Skeletal muscle cell (primary cell): ENCODE data around the gene KEAP1.
"Not testable (repeated sequence)": the region's sequence is repeated elsewhere in the genome, so short reads cannot be mapped to it uniquely, and the experiment has no call there.

Experiments used
- DNase-seq: peaks from one replicate; pipeline ENCODE4 v3.0.0-alpha.2; 2010; ENCODE audit warnings: low read depth
- H3K4me3 ChIP-seq: 2 replicates; pipeline ENCODE4 v1.5.1; 2011; ENCODE audit warnings: low read depth, mild to moderate bottlenecking, control low read depth, low read length, moderate library complexity

Gene KEAP1

DNA sequence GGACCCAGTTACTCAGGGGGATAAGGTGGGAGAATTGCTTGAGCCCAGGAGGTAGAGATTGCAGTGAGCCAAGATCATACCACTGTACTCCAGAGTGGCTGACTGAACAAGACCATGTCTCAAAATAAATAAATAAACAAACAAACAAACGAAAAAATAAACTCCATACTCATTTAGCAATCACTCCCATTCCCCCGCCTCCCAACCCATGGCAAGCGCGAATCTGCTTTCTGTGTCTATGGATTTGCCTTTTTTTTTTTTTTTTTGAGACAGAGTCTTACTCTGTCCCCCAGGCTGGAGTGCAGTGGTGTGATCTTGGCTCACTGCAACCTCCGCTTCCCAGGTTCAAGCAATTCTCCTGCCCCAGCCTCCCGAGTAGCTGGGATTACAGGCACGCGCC is 23.7 kb upstream of the KEAP1 start:
- not testable (repeated sequence) for H3K4me3 ChIP-seq, DNase-seq

DNA sequence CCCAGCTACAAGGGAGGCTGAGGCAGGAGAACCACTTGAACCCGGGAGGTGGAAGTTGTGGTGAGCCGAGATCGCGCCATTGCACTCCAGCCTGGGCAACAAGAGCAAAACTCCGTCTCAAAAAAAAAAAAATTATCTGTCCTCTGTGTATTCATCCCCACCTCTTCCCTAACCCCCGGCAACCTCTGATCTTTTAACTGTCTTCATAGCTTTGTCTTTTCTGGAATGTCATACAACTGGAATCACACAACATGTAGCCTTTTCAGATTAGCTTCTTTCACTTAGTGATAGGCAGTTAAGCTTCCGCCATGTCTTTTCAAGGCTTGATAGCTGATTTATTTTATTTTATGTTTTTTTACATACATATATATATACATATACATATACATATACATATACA is 22.5 kb upstream of the KEAP1 start:
- DNase-seq = no peak
- no peak overlapping the region for H3K4me3 ChIP-seq

DNA sequence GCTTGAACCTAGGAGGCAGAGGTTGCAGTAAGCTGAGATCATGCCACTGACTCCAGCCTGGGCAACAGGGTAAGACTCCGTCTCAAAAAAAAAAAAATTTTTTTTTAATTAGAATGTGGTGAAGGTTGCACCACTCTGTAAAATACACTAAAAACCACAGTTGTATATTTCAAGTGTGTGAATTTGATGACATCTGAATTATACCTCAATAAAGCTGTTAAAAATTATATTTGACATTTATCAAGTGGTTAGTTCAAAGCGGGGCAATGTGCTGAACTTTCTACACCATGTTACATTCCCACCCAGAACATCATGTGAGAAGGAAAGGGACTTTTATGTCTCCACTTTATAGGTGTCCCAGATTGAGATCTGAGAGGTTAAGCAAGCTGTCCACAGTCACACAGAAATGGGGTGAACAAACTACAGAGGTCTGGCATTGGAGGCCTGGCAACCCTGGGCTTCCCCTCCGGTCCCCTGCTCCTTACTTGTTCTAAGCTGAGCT is 20.0 kb upstream of the KEAP1 start:
- H3K4me3 ChIP-seq = no peak overlapping the region
- DNase-seq = no peak

DNA sequence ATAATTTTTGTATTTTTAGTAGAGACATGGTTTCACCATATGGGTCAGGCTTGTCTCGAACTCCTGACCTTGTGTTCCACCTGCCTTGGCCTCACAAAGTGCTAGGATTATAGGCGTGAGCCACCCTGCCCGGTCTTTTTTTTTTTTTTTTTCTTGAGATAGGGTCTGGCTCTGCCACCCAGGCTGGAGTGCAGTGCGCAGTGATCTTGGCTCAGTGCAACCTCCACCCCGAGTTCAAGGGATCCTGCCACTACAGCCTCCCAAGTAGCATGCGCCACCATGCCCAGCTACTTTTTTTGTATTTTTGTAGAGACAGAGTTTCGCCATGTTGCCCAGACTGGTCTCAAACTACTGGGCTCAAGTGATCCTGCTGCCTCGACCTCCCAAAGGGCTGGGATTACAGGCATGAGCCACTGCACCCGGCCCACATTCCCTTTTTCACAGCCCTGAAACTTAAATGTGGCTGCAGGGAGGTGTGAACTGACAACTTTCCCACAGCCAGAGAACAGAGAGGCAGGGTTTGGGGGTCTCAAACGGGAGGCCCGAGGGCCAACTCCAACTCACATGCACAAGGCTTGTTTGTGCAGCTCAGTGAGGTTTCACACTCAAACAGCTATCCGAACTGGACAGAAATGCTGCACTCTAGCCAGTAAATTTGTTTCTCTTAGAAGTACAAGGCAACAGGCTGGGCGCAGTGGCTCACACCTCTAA is 18.5 kb upstream of the KEAP1 start:
- H3K4me3 ChIP-seq = no peak overlapping the region
- DNase-seq = no peak

DNA sequence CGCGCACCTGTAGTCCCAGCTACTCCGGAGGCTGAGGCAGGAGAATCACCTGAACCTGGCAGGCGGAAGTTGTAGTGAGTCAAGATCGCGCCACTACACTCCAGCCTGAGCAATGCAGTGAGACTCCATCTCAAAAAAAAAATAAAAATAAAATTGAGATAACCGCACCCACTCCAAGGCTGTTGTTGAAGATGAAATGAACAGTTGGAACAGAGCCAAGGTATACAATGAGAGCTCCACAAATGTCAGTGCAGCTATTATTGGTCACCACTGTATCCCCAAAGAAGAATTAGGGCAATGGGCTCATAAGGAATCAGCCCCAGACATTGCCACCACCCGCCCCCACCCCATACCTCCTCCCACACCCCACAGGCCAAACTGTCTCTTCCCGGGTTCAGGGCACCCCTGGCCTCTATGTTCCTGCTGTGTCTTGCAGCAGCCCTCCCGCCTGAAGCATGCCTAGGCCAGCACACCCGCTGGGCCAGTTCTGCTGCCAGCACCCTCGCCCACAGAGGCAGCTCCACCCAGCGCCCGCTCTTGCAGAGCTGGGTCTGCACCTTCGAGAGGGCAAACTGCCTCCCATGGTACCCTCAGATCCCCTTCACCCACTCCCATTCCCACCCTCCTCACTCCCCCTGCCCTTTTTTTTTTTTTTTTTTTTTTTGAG is 17.6 kb upstream of the KEAP1 start:
- no peak for DNase-seq
- H3K4me3 ChIP-seq = no peak overlapping the region

DNA sequence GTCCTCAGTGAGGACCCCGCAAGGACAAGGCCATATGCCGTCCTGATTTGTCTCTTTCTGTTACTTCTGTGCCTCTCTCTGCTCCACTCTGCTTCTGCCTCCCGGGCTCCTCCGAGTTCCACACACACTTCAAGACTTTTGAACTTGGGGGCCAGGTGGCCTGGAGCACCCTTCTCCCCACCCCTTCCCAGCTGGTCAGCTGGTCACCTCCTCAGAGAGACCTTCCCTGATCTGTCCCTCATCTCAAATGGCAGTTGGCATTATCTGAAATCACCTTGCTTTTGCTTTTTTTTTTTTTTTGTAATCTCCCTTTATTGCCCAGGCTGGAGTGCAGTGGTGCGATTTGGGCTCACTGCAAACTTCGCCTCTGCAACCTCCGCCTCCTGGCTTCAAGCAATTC is 16.3 kb upstream of the KEAP1 start:
- no peak overlapping the region for H3K4me3 ChIP-seq

DNA sequence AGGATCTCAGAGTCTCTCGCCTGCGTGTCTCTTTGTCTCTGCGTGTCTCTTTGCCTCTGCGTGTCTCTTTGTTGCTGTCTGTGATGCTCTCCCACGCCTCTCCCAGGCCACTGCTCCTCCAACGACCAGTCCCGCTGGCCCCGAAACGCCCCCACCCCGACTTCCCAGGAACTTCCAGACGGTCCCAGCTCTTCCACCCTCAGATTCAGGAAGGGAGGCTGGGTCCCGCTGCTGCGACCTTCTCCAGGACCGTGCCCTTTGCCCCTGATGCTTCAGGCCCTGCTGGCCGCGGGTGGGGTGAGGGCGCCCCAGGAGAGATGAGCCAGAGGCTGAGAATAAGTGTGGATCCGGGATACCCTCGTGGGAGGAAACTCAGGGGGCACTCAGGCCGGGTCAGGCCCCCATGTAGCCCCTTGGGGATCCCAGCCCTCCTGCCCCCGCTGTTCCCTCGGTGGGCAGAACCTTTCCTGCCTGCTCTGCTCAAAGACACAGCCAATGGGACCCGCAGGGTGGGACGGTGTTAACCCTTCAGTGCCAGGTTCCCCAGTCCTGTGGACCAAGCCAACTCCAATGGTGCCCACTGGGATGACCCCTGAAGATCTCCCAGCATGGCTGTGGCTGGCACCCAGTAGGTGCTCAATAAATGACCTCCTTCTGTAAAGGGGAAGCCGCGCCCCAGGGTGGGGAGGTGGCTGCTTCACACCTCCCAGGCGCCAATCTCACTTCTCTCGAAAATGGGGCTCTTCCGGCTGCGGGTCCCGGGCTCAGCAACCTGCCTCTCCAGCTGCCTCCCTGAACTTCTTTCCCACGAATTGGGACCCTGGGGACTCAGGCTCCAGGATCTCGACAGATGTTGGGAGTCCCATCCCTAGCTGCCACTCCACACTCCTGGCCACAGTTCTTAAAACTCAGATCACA is 15.5 kb upstream of the KEAP1 start:
- no peak overlapping the region for H3K4me3 ChIP-seq

More for the DNA sequence above, 16.3 kb upstream of the KEAP1 start:
- no peak for DNase-seq

DNA sequence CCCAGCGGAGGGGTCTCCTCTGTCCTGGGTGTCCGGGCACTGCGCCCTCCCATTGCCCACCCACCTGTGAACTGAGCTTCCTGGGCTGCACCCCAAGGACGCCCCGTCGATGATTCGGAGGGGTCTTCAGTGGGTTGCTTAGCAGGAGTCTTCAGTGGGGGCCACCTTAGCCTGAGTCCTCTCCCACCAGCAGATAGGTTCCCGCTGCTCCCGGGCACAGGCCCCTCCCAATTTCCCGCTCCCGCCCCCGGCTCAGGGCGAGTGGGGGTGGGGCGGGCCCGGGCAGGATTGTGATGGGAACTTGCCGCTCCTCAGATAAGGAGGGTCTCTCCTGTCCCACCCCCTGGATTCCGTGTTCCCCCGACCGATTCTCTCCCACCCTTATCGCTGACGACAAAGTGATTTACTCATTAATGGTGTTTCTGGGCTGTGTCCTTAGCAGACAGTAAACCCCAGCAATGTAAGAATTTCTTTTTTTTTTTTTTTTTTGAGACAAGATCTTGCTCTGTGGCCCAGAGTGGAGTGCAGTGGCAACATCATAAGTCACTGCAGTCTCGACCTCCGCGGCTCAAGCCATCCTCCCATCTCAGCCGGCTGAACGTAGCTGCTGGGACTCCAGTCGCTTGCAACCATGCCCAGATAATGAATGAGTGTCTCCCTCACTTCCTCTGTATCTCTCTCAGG is 14.7 kb upstream of the KEAP1 start:
- H3K4me3 ChIP-seq = peak overlapping the region; percentile 48
- DNase-seq = no peak

More for the DNA sequence above, 15.5 kb upstream of the KEAP1 start:
- DNase-seq = no peak

DNA sequence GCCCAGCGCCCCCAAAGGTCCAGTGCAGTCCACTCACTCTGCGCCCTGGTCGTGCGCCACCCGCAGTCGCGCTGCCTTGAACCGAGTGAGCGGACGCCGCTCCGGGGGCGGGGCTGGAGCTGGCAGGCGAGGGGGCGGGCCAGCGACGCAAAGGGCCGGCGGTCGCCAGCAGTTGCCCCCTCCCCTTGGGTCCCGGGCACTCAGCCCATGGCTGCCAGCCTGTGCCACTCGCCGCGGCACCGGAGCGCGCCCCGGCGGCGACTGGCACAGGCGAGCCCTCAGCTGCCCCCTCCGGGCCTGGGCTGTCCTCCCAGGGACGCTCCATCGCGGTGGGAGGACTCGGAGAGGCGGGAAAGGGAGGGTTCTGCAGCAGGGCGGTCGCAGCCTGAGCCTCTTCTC is 14.2 kb upstream of the KEAP1 start, which contains the start of gene S1PR5:
Gene S1PR5 (minus strand): TSS at position 87 of the 399 bp plus-strand sequence. CDS start 2,436 bp downstream, outside the sequence.
- DNase-seq = no peak
- H3K4me3 ChIP-seq = peak within 1 kb of the TSS; percentile 48

DNA sequence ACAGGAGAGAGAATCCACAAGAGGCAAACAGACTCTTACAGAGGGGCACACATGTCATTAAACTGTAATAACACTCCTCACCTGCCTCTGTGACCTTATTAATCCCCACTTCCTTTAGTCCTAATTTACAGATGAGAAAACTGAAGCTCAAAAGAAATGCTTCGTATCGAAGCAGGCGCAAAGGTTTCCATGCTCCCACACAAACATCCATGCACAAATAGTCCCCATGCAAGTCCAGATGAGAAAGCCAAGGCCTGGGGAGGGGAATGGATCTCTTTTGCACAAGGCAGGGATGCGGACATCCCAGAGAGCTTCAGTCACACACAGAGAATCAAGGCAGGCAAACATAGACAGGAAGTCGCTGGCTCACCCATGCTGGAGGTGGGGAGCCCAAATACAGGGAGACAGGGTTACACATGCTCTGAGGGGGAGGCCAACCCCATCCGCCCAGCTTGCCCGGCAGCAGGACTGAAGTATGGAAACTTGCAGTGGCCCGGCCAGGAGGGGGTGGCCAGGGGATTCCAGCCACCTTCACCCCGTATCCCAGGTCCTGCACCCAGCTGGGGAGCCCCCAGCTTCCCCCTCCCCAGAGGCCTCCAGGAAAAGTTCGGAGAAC is 13.6 kb upstream of the KEAP1 start:
- no peak for DNase-seq
- peak overlapping the region; percentile 48 for H3K4me3 ChIP-seq

DNA sequence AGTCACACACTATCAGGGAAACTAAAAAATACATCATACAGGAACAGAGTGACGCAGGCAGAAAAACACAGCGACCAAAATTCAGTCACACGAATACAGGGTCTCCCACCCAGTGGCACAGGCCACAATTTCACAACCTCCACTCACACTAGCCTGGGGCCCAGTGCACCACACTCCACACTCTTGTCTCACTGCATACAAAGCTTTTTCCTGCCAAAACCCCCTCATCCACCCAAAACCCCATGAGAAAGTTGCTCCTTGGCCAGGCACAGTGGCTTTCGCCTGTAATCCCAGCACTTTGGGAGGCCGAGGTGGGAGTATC is 12.9 kb upstream of the KEAP1 start:
- H3K4me3 ChIP-seq = no peak overlapping the region

DNA sequence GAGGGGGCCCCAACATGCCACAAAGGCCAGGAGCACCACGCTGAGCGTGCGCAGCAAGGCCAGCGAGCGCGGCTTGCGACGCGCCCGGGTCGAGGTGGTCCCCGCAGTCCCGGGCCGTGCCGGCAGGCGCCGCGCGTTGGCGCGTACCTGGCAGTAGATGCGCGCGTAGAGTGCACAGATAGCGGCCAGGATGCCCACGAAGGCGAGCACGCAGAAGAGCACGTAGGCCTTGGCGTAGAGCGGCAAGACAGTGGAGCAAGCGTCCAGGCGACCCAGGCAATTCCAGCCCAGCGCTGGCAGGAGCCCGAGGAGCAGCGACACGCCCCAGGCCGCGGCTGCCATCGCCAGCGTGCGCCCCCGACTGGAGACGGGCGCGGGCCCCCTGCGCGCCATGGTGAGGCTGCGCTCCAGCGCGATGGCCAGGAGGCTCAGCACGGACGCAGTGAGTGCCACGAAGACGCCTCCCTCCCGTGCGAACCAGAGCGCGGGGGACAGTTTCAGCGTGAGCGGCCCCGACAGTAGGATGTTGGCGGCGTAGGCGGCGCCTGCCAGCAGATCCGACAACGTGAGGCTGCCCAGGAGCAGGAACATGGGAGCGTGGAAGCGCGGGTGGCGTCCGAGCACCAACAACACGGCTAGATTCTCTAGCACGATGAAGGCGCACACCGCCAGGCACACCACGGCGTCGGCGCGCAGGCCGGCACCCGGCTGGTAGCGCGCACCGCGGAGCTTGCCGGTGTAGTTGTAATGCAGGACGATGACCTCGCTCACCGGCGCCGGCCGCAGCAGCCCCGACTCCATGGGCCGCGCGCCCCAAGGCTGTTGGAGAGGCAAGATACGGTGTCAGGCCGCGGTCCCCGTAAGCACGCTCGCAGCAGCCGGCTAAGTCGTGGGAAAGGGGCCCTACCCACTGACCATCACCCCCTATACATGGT is 11.3 kb upstream of the KEAP1 start:
- no peak overlapping the region for H3K4me3 ChIP-seq
- DNase-seq = no peak

More for the DNA sequence above, 12.9 kb upstream of the KEAP1 start:
- DNase-seq = no peak

DNA sequence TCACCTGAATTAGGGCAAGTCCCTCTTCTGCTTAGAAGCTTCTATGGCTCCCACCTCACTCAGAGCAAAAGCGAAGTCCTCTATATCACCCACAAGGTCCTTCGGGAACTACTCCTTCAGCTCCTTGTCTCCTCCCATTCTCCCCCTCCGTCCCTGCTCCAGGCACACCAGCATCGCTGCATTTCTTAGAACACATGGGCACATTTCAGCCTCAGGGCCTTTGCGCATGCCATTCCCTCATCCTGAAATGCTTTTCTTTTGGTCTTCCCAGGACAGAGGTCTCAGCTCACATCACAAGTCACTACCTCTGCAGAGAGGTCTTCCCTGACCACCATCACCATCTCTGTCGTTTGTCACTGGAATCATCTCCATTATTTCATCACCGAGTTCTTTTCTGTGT is 10.1 kb upstream of the KEAP1 start:
- no peak for DNase-seq
- H3K4me3 ChIP-seq = no peak overlapping the region

DNA sequence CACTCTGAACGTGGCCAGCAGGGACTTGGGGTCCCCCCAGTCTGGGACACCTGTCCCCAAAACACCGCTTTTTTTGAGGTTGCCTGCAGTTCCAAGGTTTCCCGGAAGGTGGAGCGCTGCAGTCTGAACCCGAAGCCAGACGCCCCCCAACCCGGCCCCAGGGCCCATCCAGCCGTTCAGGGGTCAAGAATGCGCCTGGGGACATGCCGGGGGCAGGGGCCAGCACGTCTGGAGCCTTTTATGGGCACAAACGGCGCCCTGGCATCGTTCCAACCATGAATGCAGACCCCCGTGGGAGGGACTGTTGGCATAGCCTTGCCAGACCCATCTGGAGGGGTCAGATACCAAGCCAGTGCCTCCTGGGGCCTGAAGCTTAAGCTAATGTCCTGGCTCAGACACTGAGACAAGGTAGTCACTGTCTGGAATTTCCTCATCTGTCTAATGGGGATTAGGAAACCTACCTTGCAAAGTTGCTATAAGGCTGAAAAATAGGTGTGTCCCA is 7.2 kb upstream of the KEAP1 start:
- no peak overlapping the region for H3K4me3 ChIP-seq
- no peak for DNase-seq

DNA sequence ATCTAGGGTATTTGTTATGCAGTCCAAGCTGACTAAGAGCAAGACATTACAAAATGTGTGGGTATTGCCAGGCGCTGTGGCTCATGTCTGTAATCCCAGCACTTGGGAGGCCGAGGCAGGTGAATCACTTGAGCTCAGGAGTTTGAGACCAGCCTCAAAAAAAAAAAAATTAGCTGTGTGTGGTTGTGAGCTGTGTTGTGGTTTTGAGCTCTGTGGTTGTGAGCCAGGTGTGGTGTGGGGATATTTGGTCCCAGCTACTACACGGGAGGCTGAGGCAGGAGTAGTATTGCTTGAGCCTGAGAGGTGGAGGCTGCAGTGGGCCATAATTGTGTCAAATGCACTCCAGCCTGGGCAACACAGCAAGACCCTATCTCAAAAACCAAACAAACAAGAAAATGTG is 5.6 kb upstream of the KEAP1 start:
- no peak for DNase-seq
- H3K4me3 ChIP-seq = no peak overlapping the region

DNA sequence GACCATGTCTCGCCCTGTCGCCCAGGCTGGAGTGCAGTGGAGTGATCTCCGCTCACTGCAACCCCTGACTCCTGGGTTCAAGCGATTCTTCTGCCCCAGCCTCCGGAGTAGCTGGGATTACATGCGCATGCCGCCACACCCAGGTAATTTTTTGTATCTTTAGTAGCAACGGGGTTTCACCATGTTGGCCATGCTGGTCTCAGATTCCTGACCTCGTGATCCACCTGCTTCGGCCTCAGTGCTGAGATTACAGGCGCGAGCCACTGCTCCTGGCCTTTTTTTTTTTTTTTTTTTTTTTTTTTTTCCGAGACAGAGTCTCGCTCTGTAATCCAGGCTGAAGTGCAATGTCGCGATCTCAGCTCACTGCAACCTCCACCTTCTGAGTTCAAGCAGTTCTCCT is 4.9 kb upstream of the KEAP1 start:
- DNase-seq = no peak
- H3K4me3 ChIP-seq = no peak overlapping the region

DNA sequence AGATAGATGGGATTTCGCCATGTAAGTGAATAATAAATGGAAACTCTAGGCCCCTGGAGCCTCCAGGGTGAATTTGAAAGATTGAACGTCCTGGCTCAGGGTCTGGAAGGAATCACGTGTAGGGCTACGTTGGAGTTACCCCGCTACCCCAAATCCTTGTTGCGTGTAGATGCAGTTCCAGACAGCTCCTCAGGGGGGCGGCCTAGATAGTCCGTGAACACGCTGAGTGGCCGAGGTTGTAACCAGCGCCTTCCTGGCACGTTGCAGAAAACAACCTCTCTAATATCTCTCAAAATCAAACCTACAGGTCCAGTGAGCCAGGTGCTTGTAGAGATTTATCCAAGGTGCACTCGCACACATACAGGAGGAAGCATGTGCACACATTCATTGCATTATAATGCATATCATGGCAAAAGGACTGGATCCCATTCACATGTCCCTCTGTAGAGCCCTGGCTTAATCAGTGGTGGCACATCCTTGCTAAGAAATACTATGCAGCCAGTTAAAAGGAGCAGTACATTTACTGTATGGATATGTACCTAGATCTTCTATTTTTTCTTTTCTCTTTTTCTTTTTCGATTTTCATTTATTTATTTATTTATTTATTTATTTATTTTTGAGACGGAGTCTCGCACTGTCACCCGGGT is 2.5 kb upstream of the KEAP1 start:
- no peak for DNase-seq
- H3K4me3 ChIP-seq = no peak overlapping the region
